Gastrocnemius medialis (tissue), 4 donors: ENCODE results near the gene SMYD2. TPM values are rescaled to one million over a fixed set of nuclear protein-coding genes. Genes with fewer than 3 reads are reported as not detected.

Source experiments
- ATAC-seq, 2 donors: fragments of 150-250 bp; one replicate each; pipeline ENCODE4 v1.9.1; 2016
- DNase-seq, 2 donors: peaks; one replicate each; pipeline ENCODE4 v3.0.0-alpha.2; 2019
- H3K27ac ChIP-seq, 4 donors: fragments of 200-600 bp; sonication (generic); 1 replicate in 1 of 4; 2 replicates in 3 of 4; pipeline ENCODE4 v1.5.1; 2016 to 2018; ENCODE audit warnings: mild to moderate bottlenecking in 2 of 4, moderate library complexity in 1 of 4
- H3K27me3 ChIP-seq, 3 donors: fragments of 200-600 bp; sonication (generic) in 2 of 3; 1 replicate in 1 of 3; 2 replicates in 2 of 3; pipeline versions ENCODE4 v1.5.1 to v1.6.0; 2016 to 2019; ENCODE audit warnings: mild to moderate bottlenecking in 1 of 3, moderate library complexity in 1 of 3
- H3K36me3 ChIP-seq, 2 donors: fragments of 200-600 bp; sonication (generic) in 1 of 2; one replicate each; pipeline ENCODE4 v1.5.1; 2017 to 2018
- H3K4me1 ChIP-seq, 2 donors: fragments of 200-600 bp; sonication (generic) in 1 of 2; one replicate each; pipeline ENCODE4 v1.5.1; 2016 to 2017; ENCODE audit warnings: mild to moderate bottlenecking in 2 of 2
- H3K4me3 ChIP-seq, 4 donors: fragments of 200-600 bp; sonication (generic) in 3 of 4; 1 replicate in 1 of 4; 2 replicates in 3 of 4; pipeline ENCODE4 v1.5.1; 2016 to 2019; ENCODE audit warnings: mild to moderate bottlenecking in 2 of 4
- H3K9me3 ChIP-seq, 3 donors: fragments of 200-600 bp; sonication (generic) in 2 of 3; 1 replicate in 1 of 3; 2 replicates in 2 of 3; pipeline ENCODE4 v1.5.1; 2016 to 2019
- CTCF ChIP-seq, 5 experiments: fragments of 450-650 bp in 3 of 5; fragments of 200-600 bp in 2 of 5; sonication (generic) in 2 of 5; IDR thresholded peaks in 4 of 5; conservative IDR thresholded peaks in 1 of 5; 1 replicate in 4 of 5; 2 replicates in 1 of 5; pipeline ENCODE4 v1.5.1; 2016 to 2019; ENCODE audit warnings: antibody characterized with exemption in 5 of 5, mild to moderate bottlenecking in 3 of 5, moderate library complexity in 3 of 5
- POLR2A ChIP-seq, 2 donors: fragments of 450-650 bp; IDR thresholded peaks; one replicate each; pipeline ENCODE4 v1.6.1; 2017; ENCODE audit warnings: antibody characterized with exemption in 2 of 2, mild to moderate bottlenecking in 2 of 2, moderate library complexity in 2 of 2
- in situ Hi-C, 4 donors: fragments of 200-750 bp; cut with MboI; loops; one replicate each; pipeline versions ENCODE4 v1.15.0 to v1.8.0; 2017; ENCODE audit warnings: low sequenced_read_pairs in 4 of 4
- intact Hi-C: fragments of 100-400 bp; cut with DNase I; formaldehyde crosslinking; loops from one replicate; pipeline ENCODE4 v1.15.1; 2023; ENCODE audit warnings: low total_unique reads
- total RNA-seq, 4 donors: library from RNA; depleted of rRNA; stranded (reverse); fragments of >200 nt; gene quantifications; one replicate each; pipeline versions ENCODE4 v1.1.0 to v1.2.3, GENCODE V29; 2016

SMYD2 gene
- total RNA-seq, 4 donors from 2014 or later, result 57.2 to 112 (median 80.4) TPM

- H3K27me3 ChIP-seq, result no peaks in the 10 kb centered on the region
- no peaks in the 10 kb centered on the region for H3K9me3 ChIP-seq
- in situ Hi-C loops, result no loop called here
- DNase-seq, result peak; percentile 23 to 46
- peaks cover 0 to 14% of the 10 kb centered on the region in 2 donors for H3K36me3 ChIP-seq
- intact Hi-C loops, result loop anchor here (5.0 kb wide), 1 partner anchor 73 kb away; no protein-coding TSS in a partner anchor
- H3K4me3 ChIP-seq, result no peak overlapping the region
- peak in 1 of 2 donors; percentile 22 for ATAC-seq
- TF ChIP-seq POLR2A (IDR thresholded peaks at IDR 0.05) (no peak), CTCF (IDR thresholded peaks at IDR 0.05 in 4 of 5, conservative IDR thresholded peaks at IDR 0.05 in 1 of 5) (no peak)
- peaks cover 40 to 57% of the 10 kb centered on the region in 2 donors for H3K4me1 ChIP-seq
- H3K27ac ChIP-seq, result peak overlapping the region; percentile 87 to 97 (median 91)
These were observed 83.4 kb downstream of the SMYD2 start for GRCh38 chr1:214364386-214364785.

- no peak for DNase-seq
- Histone ChIP-seq H3K36me3 (peaks cover 0 to 14% of the 10 kb centered on the region in 2 donors), H3K27me3 (no peaks in the 10 kb centered on the region), H3K27ac (peak overlapping the region; percentile 87 to 97 (median 91)), H3K4me1 (peaks cover 40 to 57% of the 10 kb centered on the region in 2 donors), H3K4me3 (no peak overlapping the region), H3K9me3 (no peaks in the 10 kb centered on the region)
- in situ Hi-C loops, result no loop called here
- ATAC-seq, result no peak
- intact Hi-C loops, result loop anchor here (5.0 kb wide), 1 partner anchor 72 kb away; no protein-coding TSS in a partner anchor
- no peak for TF ChIP-seq POLR2A (IDR thresholded peaks at IDR 0.05)
- no peak for TF ChIP-seq CTCF (IDR thresholded peaks at IDR 0.05 in 4 of 5, conservative IDR thresholded peaks at IDR 0.05 in 1 of 5)
These were observed 83.9 kb downstream of the SMYD2 start for GRCh38 chr1:214364786-214365295.

- TF ChIP-seq CTCF (IDR thresholded peaks at IDR 0.05 in 4 of 5, conservative IDR thresholded peaks at IDR 0.05 in 1 of 5), result no peak
- no peak for TF ChIP-seq POLR2A (IDR thresholded peaks at IDR 0.05)
- Histone ChIP-seq H3K27me3 (no peaks in the 10 kb centered on the region), H3K4me3 (no peak overlapping the region), H3K27ac (peak overlapping the region in 2 of 4 donors; percentile 6 to 20), H3K9me3 (no peaks in the 10 kb centered on the region), H3K36me3 (peaks cover 0 to 34% of the 10 kb centered on the region in 2 donors), H3K4me1 (peaks cover 38 to 44% of the 10 kb centered on the region in 2 donors)
- no peak for DNase-seq
- intact Hi-C loops (no loop called here), in situ Hi-C loops (no loop called here)
- ATAC-seq, result no peak
These were observed 86.9 kb downstream of the SMYD2 start for GRCh38 chr1:214367841-214368240.

- DNase-seq (no peak), ATAC-seq (no peak)
- Histone ChIP-seq H3K36me3 (peaks cover 0 to 34% of the 10 kb centered on the region in 2 donors), H3K27ac (no peak overlapping the region), H3K4me1 (peaks cover 26 to 29% of the 10 kb centered on the region in 2 donors), H3K4me3 (no peak overlapping the region), H3K27me3 (no peaks in the 10 kb centered on the region), H3K9me3 (no peaks in the 10 kb centered on the region)
- intact Hi-C loops (no loop called here), in situ Hi-C loops (no loop called here)
- TF ChIP-seq POLR2A (IDR thresholded peaks at IDR 0.05), result no peak
- TF ChIP-seq CTCF (IDR thresholded peaks at IDR 0.05 in 4 of 5, conservative IDR thresholded peaks at IDR 0.05 in 1 of 5), result no peak
These were observed 88.4 kb downstream of the SMYD2 start for GRCh38 chr1:214369364-214369763.
